HG03095 (cell line): ENCODE measurements around the gene ZNF367.
"Not testable (repeated sequence)": the region's sequence is repeated elsewhere in the genome, so short reads cannot be mapped to it uniquely, and the experiment has no call there.

ENCODE experiments used
- ATAC-seq: cut with Tn5 transposase; IDR thresholded peaks from one replicate; pipeline ENCODE4 v1.9.1; 2021; ENCODE audit warnings: moderate library complexity; ENCODE audit not compliant: unreplicated experiment

Gene ZNF367

DNA sequence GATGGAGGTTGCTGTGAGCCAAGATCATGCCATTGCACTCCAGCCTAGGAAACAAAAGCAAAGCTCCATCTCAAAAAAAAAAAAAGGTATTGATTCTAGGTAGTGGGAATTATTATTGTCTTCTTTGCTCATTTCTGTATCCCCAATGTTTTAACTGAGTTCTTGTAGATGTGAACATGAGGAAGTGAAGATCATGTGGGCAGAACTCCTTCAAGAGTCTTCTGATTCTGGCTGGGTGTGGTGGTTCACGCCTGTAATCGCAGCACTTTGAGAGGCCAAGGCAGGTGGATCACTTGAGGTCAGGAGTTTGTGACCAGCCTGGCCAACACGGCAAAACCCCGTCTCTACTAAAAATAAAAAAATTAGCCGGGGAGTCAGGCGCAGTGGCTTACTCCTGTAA is 42.7 kb downstream of the ZNF367 start:
- ATAC-seq, result not testable (repeated sequence)

DNA sequence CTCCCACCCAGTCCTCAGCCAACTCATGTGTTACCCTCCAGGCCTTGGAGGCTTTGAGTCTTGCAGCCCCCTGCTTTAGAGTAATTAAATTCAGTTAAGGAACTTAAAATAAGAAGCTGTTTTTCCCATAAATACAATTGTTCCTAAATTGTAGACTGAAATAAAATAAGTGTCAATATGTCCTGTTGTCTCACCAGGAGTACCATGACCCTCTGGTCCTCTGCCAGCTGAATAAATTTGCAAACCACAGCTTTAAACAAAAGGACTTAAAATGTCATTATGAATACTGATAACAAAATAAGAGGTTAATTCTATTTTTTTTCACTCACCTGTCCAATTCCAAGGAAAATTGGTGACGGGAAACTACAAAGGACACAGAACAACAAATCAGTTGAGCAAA is 50.2 kb downstream of the ZNF367 start:
- no peak for ATAC-seq

DNA sequence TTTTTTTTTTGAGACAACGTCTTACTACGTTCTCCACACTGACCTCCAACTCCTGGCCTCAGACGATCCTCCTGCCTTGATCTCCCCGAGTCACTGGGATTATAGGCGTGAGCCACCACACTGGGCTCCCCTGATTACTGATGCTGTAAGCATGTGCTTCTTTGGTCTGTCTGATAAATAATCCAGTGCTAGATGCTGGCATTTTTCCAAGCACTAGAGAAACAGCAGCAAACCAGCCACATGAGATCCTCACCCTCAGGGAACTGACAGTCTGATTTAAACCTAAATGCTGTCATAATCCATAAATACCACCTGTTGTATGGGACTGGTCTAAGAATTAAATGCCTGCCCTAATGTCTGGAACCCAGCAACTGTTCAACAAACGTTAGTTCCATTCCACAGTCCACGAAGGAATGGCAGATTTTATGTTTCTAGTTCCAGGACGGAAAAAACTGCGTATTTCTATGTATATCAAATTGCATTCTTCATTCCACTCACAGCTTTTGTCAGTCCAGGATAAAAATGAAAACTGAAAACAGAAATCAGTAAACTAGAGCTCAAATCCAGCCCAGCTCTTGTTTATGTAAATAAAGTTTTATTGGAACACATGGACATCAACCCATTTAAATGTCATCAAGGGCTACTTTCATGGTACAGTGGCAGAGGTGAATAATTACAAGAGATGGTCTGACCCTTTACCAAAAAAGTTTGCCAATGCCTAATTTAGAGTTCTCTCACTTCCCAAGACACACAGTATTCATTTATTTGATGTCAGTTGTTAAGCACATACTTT is 54.8 kb downstream of the ZNF367 start:
- no peak for ATAC-seq

DNA sequence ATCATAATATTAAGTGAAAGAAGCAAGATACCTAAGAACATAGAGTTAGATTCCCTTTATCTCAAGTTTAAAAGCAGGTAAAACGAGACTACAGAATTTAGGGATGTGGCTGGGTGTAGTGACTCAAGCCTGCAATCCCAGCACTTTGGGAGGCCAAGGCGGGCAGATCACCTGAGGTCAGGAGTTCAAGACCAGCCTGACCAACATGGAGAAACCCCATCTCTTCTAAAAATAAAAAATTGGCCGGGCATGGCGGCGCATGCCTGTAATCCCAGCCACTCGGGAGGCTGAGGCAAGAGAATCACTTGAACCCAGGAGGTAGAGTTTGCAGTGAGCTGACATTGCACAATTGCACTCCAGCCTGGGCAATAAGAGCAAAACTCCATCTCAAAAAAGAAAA is 56.1 kb downstream of the ZNF367 start:
- not testable (repeated sequence) for ATAC-seq

DNA sequence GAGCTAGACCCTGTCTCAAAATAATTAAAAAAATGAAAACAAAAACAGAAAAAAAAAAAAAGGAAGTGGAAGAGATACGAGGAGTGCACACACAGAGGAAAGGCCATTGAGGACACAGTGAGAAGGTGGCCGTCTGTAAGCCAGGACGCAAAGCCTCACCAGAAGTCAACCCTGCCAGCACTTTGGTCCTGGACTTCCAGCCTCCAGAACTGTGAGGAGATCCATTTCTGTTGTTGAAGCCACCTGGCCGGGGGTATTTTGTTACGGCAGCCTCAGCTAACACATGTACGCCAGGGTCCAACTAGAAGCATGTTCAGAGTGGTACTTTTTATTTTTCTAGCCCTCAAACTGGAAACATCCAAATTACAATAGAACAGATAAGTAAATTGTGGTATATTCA is 56.5 kb downstream of the ZNF367 start:
- no peak for ATAC-seq

DNA sequence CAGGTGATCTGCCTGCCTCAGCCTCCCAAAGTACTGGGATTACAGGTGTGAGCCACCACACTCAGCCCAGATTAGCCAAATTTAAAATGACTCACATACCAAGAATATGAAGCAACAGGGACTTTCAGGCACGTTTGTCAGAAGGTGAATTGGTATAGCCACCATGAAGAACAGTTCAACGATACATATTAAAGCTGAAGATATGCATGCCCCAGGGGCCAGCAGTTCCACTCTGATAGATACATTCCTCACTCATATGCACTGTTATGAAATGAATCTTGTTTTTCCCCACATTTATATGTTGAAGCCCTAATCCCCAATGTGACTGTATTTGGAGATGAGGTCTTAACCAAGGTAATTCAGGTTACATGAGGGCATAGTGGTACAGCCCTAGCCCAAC is 57.2 kb downstream of the ZNF367 start:
- ATAC-seq, result no peak

DNA sequence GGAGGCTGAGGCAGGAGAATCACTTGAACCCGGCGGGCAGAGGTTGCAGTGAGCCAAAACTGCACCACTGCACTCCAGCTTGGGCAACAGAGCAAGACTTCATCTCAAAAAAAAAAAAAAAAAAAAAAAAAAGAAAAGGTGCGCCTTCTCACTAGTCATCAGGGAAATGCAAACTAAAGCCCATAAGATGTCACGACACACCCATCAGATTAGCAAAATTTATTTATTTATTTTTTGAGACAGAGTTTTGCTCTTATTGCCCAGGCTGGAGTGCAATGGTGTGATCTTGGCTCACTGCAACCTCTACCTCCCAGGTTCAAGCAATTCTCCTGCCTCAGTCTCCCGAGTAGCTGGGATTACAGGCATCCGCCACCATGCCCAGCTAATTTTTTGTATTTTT is 57.6 kb downstream of the ZNF367 start:
- not testable (repeated sequence) for ATAC-seq

DNA sequence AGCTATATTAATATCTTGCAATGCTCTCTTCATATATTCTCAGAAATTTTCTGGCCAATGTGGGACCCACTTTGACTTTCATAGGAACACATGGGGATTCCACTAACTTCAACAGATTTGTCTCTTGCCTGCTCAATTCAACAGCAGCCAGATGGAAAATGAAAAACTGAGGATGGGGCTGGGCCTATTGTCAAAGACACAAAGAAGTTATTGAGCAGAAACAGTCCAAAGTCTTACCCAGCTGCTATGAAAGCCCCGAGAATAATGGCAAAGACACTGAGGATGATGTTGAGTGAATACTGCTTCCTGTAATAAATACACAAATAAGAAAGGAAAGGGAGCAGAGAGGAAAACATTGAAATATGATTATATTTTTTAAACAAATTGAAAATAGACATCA is 67.3 kb downstream of the ZNF367 start:
- no peak for ATAC-seq

DNA sequence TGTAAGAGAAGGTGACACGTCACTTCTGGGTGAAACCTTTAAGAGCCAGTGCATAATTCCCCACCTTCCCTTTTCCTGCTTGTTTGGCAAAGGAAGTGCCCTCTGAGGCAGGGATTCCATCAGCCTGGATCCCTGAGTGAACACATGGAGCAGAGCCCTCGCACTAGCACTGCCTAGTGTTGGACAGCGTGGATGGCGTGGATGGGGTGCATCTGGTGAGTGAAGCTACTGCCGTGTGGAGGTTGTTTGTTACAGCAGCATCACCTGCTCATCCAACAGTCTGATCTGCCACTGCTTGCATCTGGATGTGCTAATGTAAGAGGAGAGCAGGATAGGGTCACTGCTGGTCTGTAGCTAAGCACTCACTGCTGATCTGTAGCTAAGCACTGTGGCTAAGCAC is 69.9 kb downstream of the ZNF367 start:
- ATAC-seq, result no peak

DNA sequence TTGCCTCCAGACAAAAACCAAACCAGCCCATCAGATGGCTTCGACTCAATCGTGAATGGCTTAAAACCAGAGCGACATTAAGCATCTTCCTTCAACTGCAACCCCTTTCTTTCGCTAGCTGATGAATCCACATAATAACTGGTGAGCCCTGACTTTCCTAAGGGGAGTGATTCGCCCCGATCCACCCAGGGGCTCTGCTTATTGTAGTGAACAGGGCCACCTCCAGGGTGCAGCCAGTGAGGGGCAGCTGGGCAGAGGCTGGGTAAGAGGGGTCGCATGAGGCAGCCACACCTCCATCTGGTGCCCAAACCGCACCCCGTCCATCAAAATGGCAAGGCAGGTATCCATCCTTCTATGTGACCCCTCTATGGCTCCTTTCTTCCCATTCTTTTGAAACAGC is 72.6 kb downstream of the ZNF367 start:
- ATAC-seq, result no peak

DNA sequence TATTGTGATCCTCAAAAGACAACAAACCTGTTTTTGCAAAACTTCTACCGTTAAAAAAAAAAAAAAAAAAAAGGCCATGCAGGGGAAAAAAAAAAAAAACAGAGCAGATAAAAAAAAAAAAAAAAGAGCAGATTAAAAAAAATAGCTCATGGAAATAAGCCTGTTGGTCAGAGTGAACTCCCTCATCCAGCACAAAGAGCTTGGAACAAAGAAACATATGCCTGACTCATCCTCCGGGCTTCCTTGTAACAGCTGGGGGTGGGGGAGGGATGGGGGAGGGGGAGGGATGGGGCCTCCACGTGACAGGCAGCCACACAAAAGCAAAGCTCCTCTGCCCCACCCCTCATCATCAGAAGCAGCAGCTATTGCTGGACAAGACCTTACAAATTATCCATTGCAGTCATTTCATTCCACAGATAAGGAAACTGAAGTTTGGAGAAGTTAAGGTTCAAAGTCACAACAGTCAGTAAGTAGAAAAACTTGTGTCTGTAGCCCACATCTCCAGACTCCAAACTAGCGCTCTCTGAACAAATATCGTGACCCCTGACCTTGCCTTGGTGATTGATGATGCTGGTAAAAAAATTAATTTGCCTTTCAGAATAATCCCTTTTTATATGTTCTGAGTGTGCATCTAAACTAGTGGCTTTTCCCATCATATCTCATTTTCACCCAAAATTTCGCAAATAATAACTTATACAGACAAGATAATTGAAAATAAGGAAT is 73.6 kb downstream of the ZNF367 start:
- no peak for ATAC-seq

DNA sequence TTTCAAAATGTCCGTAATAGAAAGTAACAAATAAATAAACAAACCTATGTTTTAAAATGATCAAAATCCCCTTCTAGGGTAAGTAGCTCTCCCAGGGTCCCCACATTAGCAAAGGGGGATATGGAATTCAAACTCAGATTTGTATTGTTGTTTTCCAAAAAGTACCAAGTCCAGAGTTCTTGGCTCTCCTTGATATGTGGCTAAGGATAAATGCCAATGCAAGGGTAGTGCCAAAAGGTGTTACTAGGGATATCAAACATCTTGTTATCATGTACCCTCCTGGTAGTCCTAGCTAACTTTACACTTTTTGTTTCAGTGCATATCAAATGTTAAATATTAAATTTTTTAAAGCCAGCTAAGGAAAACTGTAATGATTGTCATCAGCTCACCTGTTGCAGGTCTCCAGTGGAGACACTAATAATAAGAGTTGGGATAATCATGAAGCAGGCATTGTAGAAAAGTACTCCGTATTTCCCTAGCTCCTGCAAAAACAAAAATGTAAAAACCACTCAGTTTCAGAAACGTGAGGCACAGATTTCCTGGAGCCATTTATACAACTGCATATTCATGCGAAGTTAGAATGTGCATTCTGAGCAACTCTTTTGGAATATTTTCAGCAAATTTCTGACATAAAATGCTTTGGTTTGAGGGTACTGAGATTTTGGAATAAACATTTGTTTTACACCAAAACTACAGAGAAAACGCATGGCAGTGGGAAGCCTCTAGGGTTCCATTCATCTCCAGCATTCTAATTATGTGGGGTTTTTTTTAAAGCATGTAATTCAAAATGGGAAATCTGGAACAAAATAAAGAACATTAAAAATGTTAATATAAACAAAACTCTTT is 74.4 kb downstream of the ZNF367 start:
- ATAC-seq, result no peak

DNA sequence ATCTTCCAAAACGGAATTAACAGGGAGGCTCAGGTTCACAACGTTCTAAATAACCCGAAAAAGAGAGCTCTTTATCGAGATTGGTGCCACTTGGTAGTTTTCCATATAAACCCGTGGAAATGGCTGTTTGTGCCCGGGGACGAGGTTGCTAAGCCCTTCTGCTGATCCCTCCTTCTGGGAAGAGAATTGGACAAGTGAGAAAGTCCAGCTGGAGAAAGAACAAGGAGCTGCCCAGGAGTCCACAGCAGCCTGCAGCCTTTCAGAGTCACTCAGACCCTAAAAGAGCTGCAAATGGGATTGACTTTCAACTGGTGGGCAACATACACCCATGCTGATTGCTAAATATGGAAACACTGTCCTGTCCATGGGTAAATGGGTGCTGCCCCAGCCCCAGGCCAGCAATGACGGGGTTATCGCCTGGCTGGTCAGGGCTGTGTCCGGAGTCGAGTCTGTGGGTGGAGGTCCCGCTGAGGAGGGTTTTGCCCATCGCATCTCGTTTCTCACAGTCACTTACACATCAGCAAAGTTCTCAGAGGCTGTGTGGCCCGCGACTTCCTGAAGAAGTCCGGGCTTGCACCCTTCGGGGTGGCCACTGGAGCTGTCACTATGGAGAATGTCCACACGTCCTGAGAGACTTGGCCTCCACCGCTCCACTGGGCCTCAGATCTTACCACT is 75.5 kb downstream of the ZNF367 start:
- ATAC-seq, result no peak

DNA sequence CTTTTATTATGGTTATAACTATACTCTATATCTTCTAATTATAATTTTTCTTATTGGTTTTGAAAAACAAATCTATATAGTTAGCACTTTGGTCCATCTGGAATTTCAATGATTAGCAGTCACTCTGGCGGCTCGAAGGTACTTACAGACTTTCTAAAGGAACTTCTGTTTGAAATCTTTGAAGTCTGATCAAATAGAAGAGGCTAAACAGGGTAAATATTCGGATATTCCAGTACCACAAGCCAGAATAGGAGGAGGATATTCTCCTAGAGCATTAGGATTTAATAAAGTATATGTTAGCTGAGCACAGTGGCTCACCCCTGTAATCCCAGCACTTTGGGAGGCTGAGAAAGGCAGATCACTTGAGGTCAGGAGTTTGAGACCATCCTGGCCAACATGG is 77.5 kb downstream of the ZNF367 start:
- ATAC-seq, result no peak

DNA sequence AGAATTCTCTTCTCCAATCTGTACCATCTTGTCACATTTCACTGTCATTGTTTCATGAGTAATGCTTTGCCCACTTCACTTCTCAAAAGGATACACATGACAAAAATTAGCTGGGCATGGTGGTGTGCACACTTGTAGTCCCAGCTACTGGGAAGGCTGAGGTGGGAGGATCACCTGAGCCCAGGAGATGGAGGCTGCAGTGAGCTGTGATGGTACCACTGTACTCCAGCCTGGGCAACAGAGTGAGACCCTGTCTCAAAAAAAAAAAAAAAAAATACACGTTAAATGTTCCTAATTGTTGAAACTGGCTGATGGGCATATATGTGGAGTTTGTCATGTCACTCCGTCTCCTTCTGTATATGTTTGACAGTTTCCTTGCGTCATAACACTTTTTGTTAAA is 79.9 kb downstream of the ZNF367 start:
- ATAC-seq, result no peak
